ENCODE results near the gene RNASEL. TPM values are rescaled to one million over a fixed set of nuclear protein-coding genes. Genes with fewer than 3 reads are reported as not detected.
"Not testable (repeated sequence)": the region's sequence is repeated elsewhere in the genome, so short reads cannot be mapped to it uniquely, and the experiment has no call there.

Gene RNASEL
- polyA plus RNA-seq, 1 of the 3 experiments (the other 2 are of a cell fraction): not detected

DNA sequence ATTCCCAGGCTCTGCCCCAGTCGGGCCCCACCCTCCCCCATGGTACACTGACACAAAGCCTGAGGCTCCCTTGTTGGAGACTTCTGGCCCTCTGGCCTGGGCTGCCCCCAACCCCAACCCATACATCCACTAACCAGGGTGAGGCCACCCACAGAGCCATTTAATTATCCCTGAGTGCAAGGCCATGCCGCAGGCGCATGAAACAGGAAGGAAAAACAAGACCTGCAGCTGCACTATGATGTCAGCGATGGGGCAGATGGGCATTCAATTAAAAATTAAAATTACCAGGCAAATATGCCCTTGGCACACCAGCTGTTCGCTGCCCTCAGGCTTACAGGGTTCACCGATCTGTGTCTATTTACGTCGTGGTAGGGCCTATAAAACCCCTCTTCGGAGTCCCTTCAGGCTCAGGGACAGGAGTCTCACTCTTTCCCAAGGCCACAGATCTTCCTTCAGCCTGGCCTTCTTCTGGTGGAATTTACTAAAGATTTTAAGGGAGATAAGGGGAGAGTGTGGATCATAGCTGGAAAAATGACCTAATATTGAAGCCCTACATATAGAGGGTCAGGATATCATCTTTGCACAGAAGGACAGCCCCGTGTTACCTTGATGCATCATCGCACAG is 44.7 kb upstream of the RNASEL start:
- CTCF ChIA-PET: interaction anchor here (1.1 to 4.4 kb wide), 3 partner anchors 33 to 491 kb away, joined by 3 to 19 read pairs (median 6); no protein-coding TSS in a partner anchor
- POLR2A ChIA-PET: no interaction called here
- no peaks in the 10 kb centered on the region for H3F3A ChIP-seq (replicated peaks; ENCODE audit: insufficient read depth)
- no peak overlapping the region for H3K4me2 ChIP-seq
- no peaks in the 10 kb centered on the region for H3K36me3 ChIP-seq (replicated peaks in 1 of 2; ENCODE audit: control insufficient read depth in 1 of 2, insufficient read depth in 2 of 2, low read length in 1 of 2)
- peak; percentile 23; the same call in 1 of the 2 replicates for TF ChIP-seq MXI1 (IDR thresholded peaks at IDR 0.05; ENCODE audit: low read depth, low read length)
- peak in 1 of 2 experiments; percentile 83; a peak in 1 of 4 replicates for TF ChIP-seq EP300 (IDR thresholded peaks at IDR 0.05; ENCODE audit: borderline replicate concordance in 1 of 2, low read depth in 1 of 2, low read length in 1 of 2)
- TF ChIP-seq RCOR1 (IDR thresholded peaks at IDR 0.05; ENCODE audit: low read length): no peak
- peak; percentile 14; the same call in 1 of the 2 replicates for TF ChIP-seq RAD21 (IDR thresholded peaks at IDR 0.05; ENCODE audit: low read length)
- peak; percentile 74; the same call in 1 of the 2 replicates for TF ChIP-seq FOXJ3 (CRISPR knock-in tag; IDR thresholded peaks at IDR 0.05)
- peak; percentile 29; the same call in 1 of the 2 replicates for TF ChIP-seq TCF12 (IDR thresholded peaks at IDR 0.05)
- H3K79me2 ChIP-seq (ENCODE audit: insufficient read depth): no peaks in the 10 kb centered on the region
- no peaks in the 10 kb centered on the region for H3K9me3 ChIP-seq
- 57% methylated on average over 10 of the region's 11 CpGs for WGBS (ENCODE audit: low lambda C conversion rate)
- no peak overlapping the region for H3K4me3 ChIP-seq (ENCODE audit: low read depth in 2 of 2, low read length in 1 of 2)
- no peaks in the 10 kb centered on the region for H3K9me2 ChIP-seq
- H4K20me1 ChIP-seq (ENCODE audit: insufficient read depth): no peaks in the 10 kb centered on the region
- peaks cover 0 to 31% of the 10 kb centered on the region in 2 experiments; a peak in 1 of 4 replicates for H3K4me1 ChIP-seq (ENCODE audit: control insufficient read depth in 1 of 2, insufficient read depth in 2 of 2, low read depth in 1 of 2, low read length in 1 of 2)
- DNase-seq: peak; percentile 52
- no peak overlapping the region for H2AFZ ChIP-seq (ENCODE audit: low read depth)
- H3K27ac ChIP-seq (ENCODE audit: low read depth in 2 of 2, low read length in 1 of 2): peak overlapping the region in 1 of 2 experiments; percentile 44; a peak in 2 of 4 replicates
- H3K27me3 ChIP-seq (ENCODE audit: insufficient read depth): no peaks in the 10 kb centered on the region; the same call in 1 of the 2 replicates
- H3K9ac ChIP-seq: no peak overlapping the region

DNA sequence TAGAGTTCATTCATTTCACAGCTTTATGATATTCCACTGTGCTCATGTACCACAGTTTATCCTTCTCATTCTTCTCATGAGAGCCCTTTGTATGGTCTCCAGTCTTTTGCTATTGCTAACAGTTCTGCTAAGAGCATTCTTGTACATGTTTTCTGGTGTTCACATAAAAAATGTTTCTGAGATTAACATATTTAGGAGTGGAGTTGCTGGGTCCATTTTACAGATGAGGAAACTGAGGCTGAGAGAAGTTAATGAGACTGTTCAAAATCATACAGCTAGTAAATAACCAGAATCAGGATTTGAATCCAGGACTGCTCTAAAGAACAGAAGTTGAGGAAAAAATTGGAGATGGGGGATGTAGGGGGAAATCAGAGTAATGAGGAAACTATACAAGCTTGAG is 44.0 kb upstream of the RNASEL start:
- H3K4me2 ChIP-seq: no peak overlapping the region
- H4K20me1 ChIP-seq (ENCODE audit: insufficient read depth): no peaks in the 10 kb centered on the region
- H3F3A ChIP-seq (replicated peaks; ENCODE audit: insufficient read depth): no peaks in the 10 kb centered on the region
- H3K9me3 ChIP-seq: no peaks in the 10 kb centered on the region
- H3K27me3 ChIP-seq (ENCODE audit: insufficient read depth): no peaks in the 10 kb centered on the region; the same call in 1 of the 2 replicates
- H3K9me2 ChIP-seq: no peaks in the 10 kb centered on the region
- no peak for TF ChIP-seq RCOR1 (IDR thresholded peaks at IDR 0.05; ENCODE audit: low read length)
- TF ChIP-seq NRF1 (IDR thresholded peaks at IDR 0.05; ENCODE audit: low read depth, low read length): no peak
- H3K9ac ChIP-seq: no peak overlapping the region
- no peak for DNase-seq
- no peak overlapping the region for H2AFZ ChIP-seq (ENCODE audit: low read depth)
- no peaks in the 10 kb centered on the region for H3K36me3 ChIP-seq (replicated peaks in 1 of 2; ENCODE audit: control insufficient read depth in 1 of 2, insufficient read depth in 2 of 2, low read length in 1 of 2)
- CTCF ChIA-PET: interaction anchor here (1.6 to 4.4 kb wide), 2 partner anchors 32 to 150 kb away, joined by 6 to 19 read pairs; no protein-coding TSS in a partner anchor
- H3K27ac ChIP-seq (ENCODE audit: low read depth in 2 of 2, low read length in 1 of 2): no peak overlapping the region
- H3K4me3 ChIP-seq (ENCODE audit: low read depth in 2 of 2, low read length in 1 of 2): no peak overlapping the region
- peaks cover 0 to 31% of the 10 kb centered on the region in 2 experiments; a peak in 1 of 4 replicates for H3K4me1 ChIP-seq (ENCODE audit: control insufficient read depth in 1 of 2, insufficient read depth in 2 of 2, low read depth in 1 of 2, low read length in 1 of 2)
- H3K79me2 ChIP-seq (ENCODE audit: insufficient read depth): no peaks in the 10 kb centered on the region
- POLR2A ChIA-PET: no interaction called here

DNA sequence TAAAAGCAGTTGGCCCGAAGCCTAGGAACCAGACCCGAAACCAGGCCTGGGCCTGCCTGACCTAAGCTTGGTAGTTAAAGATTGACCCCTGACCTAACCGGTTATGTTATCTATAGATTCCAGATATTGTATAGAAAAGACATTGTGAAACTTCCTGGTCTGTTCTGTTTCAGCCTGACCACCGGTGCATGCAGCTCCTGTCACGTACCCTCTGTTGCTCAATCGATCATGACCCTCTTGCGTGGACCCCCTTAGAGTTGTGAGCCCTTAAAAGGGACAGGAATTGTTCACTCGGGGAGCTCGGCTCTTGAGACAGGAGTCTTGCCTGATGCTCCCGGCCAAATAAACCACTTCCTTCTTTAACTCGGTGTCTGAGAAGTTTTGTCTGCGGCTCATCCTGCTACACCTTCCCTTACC is 43.4 kb upstream of the RNASEL start:
- CTCF ChIA-PET: interaction anchor here (1.0 to 4.4 kb wide), 4 partner anchors 13 to 150 kb away, joined by 3 to 19 read pairs (median 5); no protein-coding TSS in a partner anchor
- H3K79me2 ChIP-seq (ENCODE audit: insufficient read depth); H3K9me3 ChIP-seq; H3K36me3 ChIP-seq (replicated peaks in 1 of 2; ENCODE audit: control insufficient read depth in 1 of 2, insufficient read depth in 2 of 2, low read length in 1 of 2); H3K27me3 ChIP-seq (ENCODE audit: insufficient read depth); POLR2A ChIA-PET; H3F3A ChIP-seq (replicated peaks; ENCODE audit: insufficient read depth); H3K9me2 ChIP-seq; DNase-seq; H3K4me2 ChIP-seq; H2AFZ ChIP-seq (ENCODE audit: low read depth); H3K4me3 ChIP-seq (ENCODE audit: low read depth in 2 of 2, low read length in 1 of 2); H3K9ac ChIP-seq; H3K27ac ChIP-seq (ENCODE audit: low read depth in 2 of 2, low read length in 1 of 2); H4K20me1 ChIP-seq (ENCODE audit: insufficient read depth): not testable (repeated sequence)
- H3K4me1 ChIP-seq (ENCODE audit: control insufficient read depth in 1 of 2, insufficient read depth in 2 of 2, low read depth in 1 of 2, low read length in 1 of 2): peaks cover 0 to 31% of the 10 kb centered on the region in 2 experiments; a peak in 1 of 4 replicates
- WGBS (ENCODE audit: low lambda C conversion rate): 79% methylated on average over 12 of the region's 12 CpGs
